ENCODE data around the gene CDCA4. TPM values are rescaled to one million over a fixed set of nuclear protein-coding genes. Genes with fewer than 3 reads are reported as not detected.
"Not testable (repeated sequence)": the region's sequence is repeated elsewhere in the genome, so short reads cannot be mapped to it uniquely, and the experiment has no call there.

CDCA4 gene
- total RNA-seq, 2 donors from 2014 or later, result 12.3 to 17.6 TPM

DNA sequence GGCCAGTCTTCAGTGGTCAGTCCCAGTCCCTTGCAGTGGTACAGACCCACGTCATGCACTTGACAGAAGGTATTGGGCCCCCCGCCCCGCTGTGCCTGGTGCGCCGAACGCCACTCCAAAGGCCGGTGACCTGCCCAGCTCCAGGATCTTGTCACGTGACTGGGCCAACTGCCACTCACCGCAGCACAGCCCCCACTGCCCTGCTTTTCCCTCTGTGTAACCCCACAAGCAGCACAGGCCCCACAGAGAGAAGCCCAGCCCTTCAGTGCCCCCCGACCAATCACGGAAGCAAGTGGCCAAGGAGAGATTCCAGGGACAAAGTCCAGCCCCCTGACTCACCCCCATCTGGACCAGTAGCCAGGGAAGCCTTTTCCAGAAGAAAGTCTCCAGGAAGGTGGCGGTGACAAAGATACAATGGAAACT lies 43.8 kb upstream of the CDCA4 start:
- no peaks in the 10 kb centered on the region for H3K4me1 ChIP-seq (replicated peaks)

DNA sequence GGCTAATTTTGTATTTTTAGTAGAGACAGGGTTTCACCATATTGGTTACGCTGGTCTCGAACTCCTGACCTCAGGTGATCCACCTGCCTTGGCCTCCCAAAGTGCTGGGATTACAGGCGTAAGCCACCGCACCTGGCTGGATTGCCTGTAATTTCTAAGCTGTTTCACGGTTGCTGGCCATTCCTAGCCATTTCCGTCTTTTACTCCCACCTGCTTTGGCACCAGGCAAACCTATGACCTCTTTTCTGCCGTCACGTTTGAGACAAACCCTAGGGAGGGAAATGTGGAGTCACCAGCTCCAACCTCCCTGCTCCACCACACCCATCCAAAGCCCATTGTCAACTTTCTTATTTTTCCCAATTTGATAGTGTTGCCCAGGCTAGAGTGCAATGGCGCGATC lies 43.1 kb upstream of the CDCA4 start:
- no peaks in the 10 kb centered on the region for H3K9me3 ChIP-seq
- intact Hi-C loops (cut with DNase I), result no loop called here
- 87% methylated on average over 10 of the region's 10 CpGs for WGBS
- DNase-seq (ENCODE audit: low spot score), result no peak
- no peak overlapping the region for H3K4me3 ChIP-seq
- H3K27ac ChIP-seq, result no peak overlapping the region
- no peaks in the 10 kb centered on the region for H3K4me1 ChIP-seq (replicated peaks)
- no peaks in the 10 kb centered on the region for H3K27me3 ChIP-seq (replicated peaks; ENCODE audit: insufficient read depth)
- TF ChIP-seq POLR2A (IDR thresholded peaks at IDR 0.05), result no peak
- TF ChIP-seq, protein P1, sequence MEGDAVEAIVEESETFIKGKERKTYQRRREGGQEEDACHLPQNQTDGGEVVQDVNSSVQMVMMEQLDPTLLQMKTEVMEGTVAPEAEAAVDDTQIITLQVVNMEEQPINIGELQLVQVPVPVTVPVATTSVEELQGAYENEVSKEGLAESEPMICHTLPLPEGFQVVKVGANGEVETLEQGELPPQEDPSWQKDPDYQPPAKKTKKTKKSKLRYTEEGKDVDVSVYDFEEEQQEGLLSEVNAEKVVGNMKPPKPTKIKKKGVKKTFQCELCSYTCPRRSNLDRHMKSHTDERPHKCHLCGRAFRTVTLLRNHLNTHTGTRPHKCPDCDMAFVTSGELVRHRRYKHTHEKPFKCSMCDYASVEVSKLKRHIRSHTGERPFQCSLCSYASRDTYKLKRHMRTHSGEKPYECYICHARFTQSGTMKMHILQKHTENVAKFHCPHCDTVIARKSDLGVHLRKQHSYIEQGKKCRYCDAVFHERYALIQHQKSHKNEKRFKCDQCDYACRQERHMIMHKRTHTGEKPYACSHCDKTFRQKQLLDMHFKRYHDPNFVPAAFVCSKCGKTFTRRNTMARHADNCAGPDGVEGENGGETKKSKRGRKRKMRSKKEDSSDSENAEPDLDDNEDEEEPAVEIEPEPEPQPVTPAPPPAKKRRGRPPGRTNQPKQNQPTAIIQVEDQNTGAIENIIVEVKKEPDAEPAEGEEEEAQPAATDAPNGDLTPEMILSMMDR (IDR thresholded peaks at IDR 0.05), result no peak
- TF ChIP-seq POLR2AphosphoS5 (IDR thresholded peaks at IDR 0.05), result no peak
- no peaks in the 10 kb centered on the region for H3K36me3 ChIP-seq

More for the DNA sequence above, 43.8 kb upstream of the CDCA4 start:
- no peaks in the 10 kb centered on the region for H3K9me3 ChIP-seq
- H3K36me3 ChIP-seq, result no peaks in the 10 kb centered on the region
- no peak for TF ChIP-seq POLR2A (IDR thresholded peaks at IDR 0.05)
- TF ChIP-seq, protein P1 (IDR thresholded peaks at IDR 0.05), result no peak
- no peak for TF ChIP-seq POLR2AphosphoS5 (IDR thresholded peaks at IDR 0.05)
- DNase-seq (ENCODE audit: low spot score), result no peak
- intact Hi-C loops (cut with DNase I), result no loop called here
- H3K27ac ChIP-seq, result no peak overlapping the region
- no peaks in the 10 kb centered on the region for H3K27me3 ChIP-seq (replicated peaks; ENCODE audit: insufficient read depth)
- WGBS, result 76% methylated on average over 12 of the region's 12 CpGs
- H3K4me3 ChIP-seq, result peak overlapping the region in 1 of 2 donors; percentile 8

DNA sequence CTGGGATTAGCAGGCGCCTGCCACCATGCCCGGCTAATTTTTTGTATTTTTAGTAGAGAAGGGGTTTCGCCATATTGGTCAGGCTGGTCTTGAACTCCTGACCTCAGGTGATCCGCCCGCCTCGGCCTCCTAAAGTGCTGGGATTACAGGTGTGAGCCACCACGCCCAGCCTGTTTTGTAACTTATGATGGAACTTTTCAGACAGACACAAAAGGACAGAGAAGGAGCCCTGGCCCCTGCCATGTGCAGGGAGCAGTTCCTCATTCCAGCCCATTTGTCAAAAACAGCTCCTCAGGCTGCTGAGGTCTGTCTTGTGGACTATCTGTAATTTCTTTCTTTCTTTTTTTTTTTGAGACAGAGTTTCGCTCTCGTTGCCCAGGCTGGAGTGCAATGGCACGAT lies 42.6 kb upstream of the CDCA4 start:
- H3K4me3 ChIP-seq; intact Hi-C loops (cut with DNase I); H3K36me3 ChIP-seq; H3K4me1 ChIP-seq (replicated peaks); H3K27me3 ChIP-seq (replicated peaks; ENCODE audit: insufficient read depth); H3K27ac ChIP-seq; DNase-seq (ENCODE audit: low spot score); H3K9me3 ChIP-seq: not testable (repeated sequence)
- 90% methylated on average over 10 of the region's 10 CpGs for WGBS

DNA sequence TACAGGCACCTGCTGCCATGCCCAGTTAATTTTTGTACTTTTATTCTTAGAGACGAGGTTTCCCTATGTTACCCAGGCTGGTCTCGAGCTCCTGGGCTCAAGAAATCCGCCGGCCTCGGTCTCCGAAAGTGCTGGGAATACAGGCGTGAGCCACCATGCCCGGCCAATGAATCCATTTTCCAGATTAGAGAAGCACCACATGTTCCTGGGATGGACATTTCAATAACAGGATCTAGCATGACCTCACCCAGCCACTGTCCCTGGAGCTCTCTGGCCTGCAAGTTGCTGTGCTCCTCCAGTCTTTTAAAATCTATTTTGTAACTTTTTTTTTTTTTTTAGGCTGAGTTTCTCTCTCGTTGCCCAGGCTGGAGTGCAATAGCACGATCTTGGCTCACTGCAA lies 42.2 kb upstream of the CDCA4 start:
- H3K27ac ChIP-seq, result no peak overlapping the region
- WGBS, result 86% methylated on average over 10 of the region's 10 CpGs

DNA sequence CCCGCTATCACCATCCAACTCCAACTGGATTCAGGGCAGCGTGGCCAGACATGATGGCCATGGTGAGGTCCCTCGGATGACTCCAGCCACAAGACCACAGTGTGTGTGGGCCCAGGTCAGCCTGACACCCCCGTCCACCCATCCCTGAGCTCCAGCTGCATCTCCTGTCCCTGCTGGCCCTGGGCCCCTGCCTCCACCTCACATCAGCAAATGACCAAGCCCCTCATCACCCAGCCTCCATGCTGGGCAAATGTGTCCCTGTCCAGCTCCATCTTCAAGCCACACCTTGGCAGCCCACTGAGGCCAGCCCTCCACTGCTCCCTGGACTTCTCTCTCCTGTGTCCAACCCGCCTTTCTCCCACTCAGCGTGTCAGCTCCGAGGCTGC lies 41.2 kb upstream of the CDCA4 start:
- no peaks in the 10 kb centered on the region for H3K36me3 ChIP-seq
- no peaks in the 10 kb centered on the region for H3K4me1 ChIP-seq (replicated peaks)
- H3K4me3 ChIP-seq, result no peak overlapping the region
- H3K27me3 ChIP-seq (replicated peaks; ENCODE audit: insufficient read depth), result no peaks in the 10 kb centered on the region
- TF ChIP-seq, protein P1 (IDR thresholded peaks at IDR 0.05), result no peak
- TF ChIP-seq POLR2AphosphoS5 (IDR thresholded peaks at IDR 0.05) (no peak), POLR2A (IDR thresholded peaks at IDR 0.05) (no peak)
- no peaks in the 10 kb centered on the region for H3K9me3 ChIP-seq
- 88% methylated on average over 7 of the region's 7 CpGs for WGBS
- intact Hi-C loops (cut with DNase I), result no loop called here
- no peak for DNase-seq (ENCODE audit: low spot score)
- H3K27ac ChIP-seq, result no peak overlapping the region

More for the DNA sequence above, 42.2 kb upstream of the CDCA4 start:
- Histone ChIP-seq H3K4me1 (replicated peaks) (no peaks in the 10 kb centered on the region), H3K4me3 (no peak overlapping the region), H3K36me3 (no peaks in the 10 kb centered on the region), H3K27me3 (replicated peaks; ENCODE audit: insufficient read depth) (no peaks in the 10 kb centered on the region), H3K9me3 (no peaks in the 10 kb centered on the region)
- TF ChIP-seq, protein P1 (IDR thresholded peaks at IDR 0.05), result no peak
- TF ChIP-seq POLR2AphosphoS5 (IDR thresholded peaks at IDR 0.05) (no peak), POLR2A (IDR thresholded peaks at IDR 0.05) (no peak)
- intact Hi-C loops (cut with DNase I), result no loop called here
- DNase-seq (ENCODE audit: low spot score), result no peak
